GM23248 (cell line): ENCODE data around the gene CDH4. TPM values are rescaled to one million over a fixed set of nuclear protein-coding genes. Genes with fewer than 3 reads are reported as not detected.

Experiments
- DNase-seq: peaks from one replicate; pipeline ENCODE4 v3.0.0-alpha.2; 2015
- H2AFZ ChIP-seq: fragments of 200-600 bp; sonication (generic); 2 replicates; pipeline ENCODE4 v1.6.1; 2016; ENCODE audit warnings: antibody characterized with exemption
- H3F3A ChIP-seq: fragments of 200-600 bp; sonication (generic); 2 replicates; pipeline ENCODE4 v1.6.1; 2016; ENCODE audit warnings: mild to moderate bottlenecking, antibody characterized with exemption, mixed run types; ENCODE audit not compliant: insufficient read depth
- H3K27ac ChIP-seq: fragments of 200-600 bp; sonication (generic); 2 replicates; pipeline ENCODE4 v1.5.1; 2016; ENCODE audit warnings: mild to moderate bottlenecking
- H3K27me3 ChIP-seq: fragments of 200-600 bp; sonication (generic); replicated peaks from 2 replicates; pipeline ENCODE4 v1.6.1; 2016; ENCODE audit warnings: mild to moderate bottlenecking; ENCODE audit not compliant: insufficient read depth
- H3K36me3 ChIP-seq: fragments of 200-600 bp; sonication (generic); 2 replicates; pipeline ENCODE4 v1.6.1; 2016; ENCODE audit warnings: low read depth, mild to moderate bottlenecking
- H3K4me1 ChIP-seq: fragments of 200-600 bp; sonication (generic); 2 replicates; pipeline ENCODE4 v1.6.1; 2016; ENCODE audit warnings: mild to moderate bottlenecking; ENCODE audit not compliant: insufficient read depth
- H3K4me2 ChIP-seq: fragments of 200-600 bp; sonication (generic); one replicate; pipeline ENCODE4 v1.6.1; 2016; ENCODE audit warnings: mild to moderate bottlenecking; ENCODE audit not compliant: unreplicated experiment
- H3K4me3 ChIP-seq: fragments of 200-600 bp; sonication (generic); 2 replicates; pipeline ENCODE4 v1.5.1; 2016; ENCODE audit warnings: mild to moderate bottlenecking
- H3K79me2 ChIP-seq: fragments of 200-600 bp; sonication (generic); 2 replicates; pipeline ENCODE4 v1.6.1; 2016; ENCODE audit warnings: mild to moderate bottlenecking; ENCODE audit not compliant: insufficient read depth
- H3K9ac ChIP-seq: fragments of 200-600 bp; sonication (generic); 2 replicates; pipeline ENCODE4 v1.6.1; 2016; ENCODE audit warnings: mild to moderate bottlenecking
- H3K9me2 ChIP-seq: fragments of 200-600 bp; sonication (generic); 2 replicates; pipeline ENCODE4 v1.6.1; 2016; ENCODE audit warnings: mixed run types, mild to moderate bottlenecking, moderate library complexity; ENCODE audit not compliant: insufficient read depth
- H3K9me3 ChIP-seq: fragments of 200-600 bp; sonication (generic); one replicate; pipeline ENCODE4 v1.6.1; 2017; ENCODE audit warnings: low read depth
- H4K20me1 ChIP-seq: fragments of 200-600 bp; sonication (generic); 2 replicates; pipeline ENCODE4 v1.6.0; 2016; ENCODE audit not compliant: insufficient read depth
- EZH2 ChIP-seq: fragments of 200-600 bp; sonication (generic); IDR thresholded peaks from 2 replicates; pipeline ENCODE4 v1.6.1; 2018; ENCODE audit warnings: antibody characterized with exemption, mild to moderate bottlenecking; ENCODE audit not compliant: insufficient read depth, poor library complexity, severe bottlenecking
- EZH2phosphoT487 ChIP-seq: fragments of 200-600 bp; sonication (generic); IDR thresholded peaks from 2 replicates; pipeline ENCODE4 v1.6.1; 2018; ENCODE audit warnings: antibody characterized with exemption, moderate library complexity, mild to moderate bottlenecking, low read depth; ENCODE audit not compliant: insufficient read depth
- WGBS, 2 experiments: methylation state at CpG; one replicate each; pipeline ENCODE4 v1.1.6; 2015 to 2017; ENCODE audit warnings: low lambda C conversion rate in 2 of 2, low coverage in 1 of 2; ENCODE audit errors: missing lambda C conversion rate in 2 of 2; 5-methylcytosine and 5-hydroxymethylcytosine counted together
- in situ Hi-C: fragments of 300-500 bp; cut with MboI; formaldehyde crosslinking; loops from 2 replicates; pipeline ENCODE4 v1.15.0; 2020
- polyA plus RNA-seq: library from polyadenylated mRNA; unstranded; fragments of >200 nt; fragmentation: Nextera tagmentation; extraction: Ambion mirVana; gene quantifications from 2 replicates; pipeline ENCODE4 v1.2.1, GENCODE V29; 2016
- total RNA-seq: library from RNA; depleted of rRNA; stranded (reverse); fragments of >200 nt; shearing (Covaris generic); gene quantifications from 2 replicates; pipeline ENCODE4 v1.2.3, GENCODE V29; 2014

CDH4 gene
- total and polyA plus RNA-seq, 2 experiments from 2014 or later: 1.1 to 3.9 TPM

DNA sequence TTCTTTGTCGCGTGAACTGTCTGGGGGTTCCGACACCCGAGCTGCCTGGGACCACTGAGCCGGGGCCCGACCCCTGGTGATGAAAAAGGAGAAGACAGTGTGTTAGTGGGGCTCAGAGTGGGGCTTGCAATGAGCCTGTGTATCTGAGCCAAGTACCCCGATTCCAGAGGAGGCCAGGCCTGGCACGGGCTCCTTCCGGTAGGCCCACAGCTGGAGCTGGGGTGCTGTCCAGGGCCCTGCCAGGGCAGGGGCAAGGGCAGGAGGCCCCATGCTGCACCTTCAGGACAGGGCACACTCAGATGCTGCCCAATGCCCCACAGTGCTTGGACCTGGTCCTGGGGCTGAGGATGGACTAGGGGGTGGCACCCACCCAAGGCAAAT, 724.2 kb downstream of the CDH4 start:
- Histone ChIP-seq H3K27ac (no peak overlapping the region), H3K79me2 (no peaks in the 10 kb centered on the region), H3K36me3 (no peaks in the 10 kb centered on the region), H3K9ac (no peak overlapping the region), H4K20me1 (no peaks in the 10 kb centered on the region), H3K9me3 (no peaks in the 10 kb centered on the region), H3K9me2 (no peaks in the 10 kb centered on the region), H3F3A (no peaks in the 10 kb centered on the region), H3K4me3 (no peak overlapping the region), H3K4me2 (no peak overlapping the region), H3K4me1 (no peaks in the 10 kb centered on the region), H2AFZ (no peak overlapping the region), H3K27me3 (no peaks in the 10 kb centered on the region)
- WGBS, 2 experiments: 80 to 82% methylated on average over 8 to 9 of the region's 9 CpGs
- TF ChIP-seq EZH2phosphoT487 (no peak), EZH2 (no peak)
- in situ Hi-C loops: no loop called here
- no peak for DNase-seq

DNA sequence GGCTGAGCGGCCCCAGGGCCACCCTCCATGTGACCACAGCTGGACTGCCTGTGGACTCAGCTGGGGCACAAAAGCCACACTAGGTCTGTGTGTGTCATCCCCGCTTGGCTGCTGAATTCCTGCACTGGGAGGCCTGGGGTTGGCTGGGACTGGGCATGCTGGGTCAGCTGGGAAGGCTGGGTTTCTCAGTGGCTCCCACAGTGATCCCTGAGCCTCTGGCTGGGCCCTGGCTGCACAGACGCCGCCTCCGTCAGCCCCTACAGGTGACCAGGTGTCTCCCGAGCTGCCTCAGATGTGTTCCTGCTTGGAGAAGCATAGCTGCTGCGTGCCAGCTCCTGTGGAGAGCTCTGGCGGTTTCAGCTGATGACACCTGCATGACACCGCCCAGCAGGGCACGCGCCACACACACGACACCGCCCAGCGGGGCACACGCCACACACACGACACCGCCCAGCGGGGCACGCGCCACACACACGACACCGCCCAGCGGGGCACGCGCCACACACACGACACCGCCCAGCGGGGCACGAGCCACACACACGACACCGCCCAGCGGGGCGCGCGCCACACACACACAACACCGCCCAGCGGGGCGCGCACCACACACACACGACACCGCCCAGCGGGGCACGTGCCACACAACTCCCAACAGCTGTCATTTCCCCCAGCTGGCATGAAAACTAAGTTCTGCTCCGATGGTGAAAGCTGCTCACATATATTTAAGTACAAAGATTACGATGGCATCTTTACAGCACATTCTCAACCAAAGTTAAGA, 724.8 kb downstream of the CDH4 start:
- no peak overlapping the region for H3K9ac ChIP-seq
- H3K9me2 ChIP-seq: no peaks in the 10 kb centered on the region
- H3K9me3 ChIP-seq: no peaks in the 10 kb centered on the region
- H3K27ac ChIP-seq: no peak overlapping the region
- in situ Hi-C loops: no loop called here
- H3K4me2 ChIP-seq: no peak overlapping the region
- H3F3A ChIP-seq: no peaks in the 10 kb centered on the region
- H3K79me2 ChIP-seq: no peaks in the 10 kb centered on the region
- no peak overlapping the region for H2AFZ ChIP-seq
- no peaks in the 10 kb centered on the region for H3K27me3 ChIP-seq
- no peaks in the 10 kb centered on the region for H4K20me1 ChIP-seq
- TF ChIP-seq EZH2phosphoT487 (no peak), EZH2 (no peak)
- H3K36me3 ChIP-seq: no peaks in the 10 kb centered on the region
- H3K4me3 ChIP-seq: no peak overlapping the region
- DNase-seq: no peak
- WGBS, 2 experiments: 92 to 96% methylated on average over 32 to 40 of the region's 45 CpGs
- H3K4me1 ChIP-seq: no peaks in the 10 kb centered on the region

DNA sequence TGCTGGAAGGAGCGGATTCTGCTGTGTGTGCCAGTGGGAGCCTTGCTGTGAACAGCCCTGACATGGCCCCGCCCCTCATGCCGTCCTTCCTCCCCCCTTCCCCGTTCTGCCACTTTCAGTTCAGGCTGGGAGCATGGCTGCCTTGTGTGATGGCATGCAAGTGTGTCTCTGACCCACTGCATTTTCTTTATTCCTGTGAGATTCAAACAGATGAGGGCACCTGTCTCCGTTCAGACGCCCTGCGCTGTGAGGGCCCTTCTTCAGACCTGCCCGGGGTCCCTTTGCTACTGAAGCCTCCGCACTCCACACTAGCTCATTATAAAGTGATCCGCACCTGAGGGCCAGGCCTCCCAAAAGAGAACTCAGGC, 725.3 kb downstream of the CDH4 start:
- Histone ChIP-seq H3K9me2 (no peaks in the 10 kb centered on the region), H2AFZ (no peak overlapping the region), H3K79me2 (no peaks in the 10 kb centered on the region), H3K4me2 (no peak overlapping the region), H3K27me3 (no peaks in the 10 kb centered on the region), H3K4me1 (no peaks in the 10 kb centered on the region), H3K27ac (no peak overlapping the region), H3F3A (no peaks in the 10 kb centered on the region), H3K36me3 (no peaks in the 10 kb centered on the region), H3K4me3 (no peak overlapping the region), H3K9ac (no peak overlapping the region), H4K20me1 (no peaks in the 10 kb centered on the region), H3K9me3 (no peaks in the 10 kb centered on the region)
- in situ Hi-C loops: no loop called here
- WGBS, 2 experiments: 90 to 93% methylated on average over 10 of the region's 10 CpGs
- TF ChIP-seq EZH2phosphoT487 (no peak), EZH2 (no peak)
- no peak for DNase-seq

DNA sequence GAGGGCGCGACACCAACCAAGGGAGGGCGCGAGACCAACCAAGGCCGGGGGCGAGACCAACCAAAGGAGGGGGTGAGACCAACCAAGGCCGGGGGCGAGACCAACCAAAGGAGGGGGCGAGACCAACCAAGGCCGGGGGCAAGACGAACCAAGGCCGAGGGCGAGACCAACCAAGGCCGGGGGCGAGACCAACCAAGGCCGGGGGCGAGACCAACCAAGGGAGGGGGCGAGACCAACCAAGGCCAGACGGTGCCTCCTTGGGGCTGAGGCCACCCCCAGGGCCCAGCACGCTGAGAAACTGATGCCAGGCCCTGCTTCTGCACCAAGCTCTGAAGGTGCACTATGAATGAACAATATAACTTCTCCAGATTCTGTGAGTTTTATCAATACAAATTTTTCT, 726.4 kb downstream of the CDH4 start:
- in situ Hi-C loops: no loop called here
- 93 to 98% methylated on average over 4 to 20 of the region's 20 CpGs for whole genome bisulfite sequencing, 2 experiments
- H3K36me3 ChIP-seq: no peaks in the 10 kb centered on the region
- H3K9me3 ChIP-seq: no peaks in the 10 kb centered on the region
- no peaks in the 10 kb centered on the region for H3K27me3 ChIP-seq
- H4K20me1 ChIP-seq: no peaks in the 10 kb centered on the region
- H3K4me3 ChIP-seq: no peak overlapping the region
- no peak overlapping the region for H3K27ac ChIP-seq
- H3K4me1 ChIP-seq: no peaks in the 10 kb centered on the region
- no peaks in the 10 kb centered on the region for H3K79me2 ChIP-seq
- no peak overlapping the region for H3K9ac ChIP-seq
- H3K4me2 ChIP-seq: no peak overlapping the region
- no peaks in the 10 kb centered on the region for H3F3A ChIP-seq
- no peak overlapping the region for H2AFZ ChIP-seq
- TF ChIP-seq EZH2: no peak
- no peak for TF ChIP-seq EZH2phosphoT487
- no peaks in the 10 kb centered on the region for H3K9me2 ChIP-seq
- no peak for DNase-seq

DNA sequence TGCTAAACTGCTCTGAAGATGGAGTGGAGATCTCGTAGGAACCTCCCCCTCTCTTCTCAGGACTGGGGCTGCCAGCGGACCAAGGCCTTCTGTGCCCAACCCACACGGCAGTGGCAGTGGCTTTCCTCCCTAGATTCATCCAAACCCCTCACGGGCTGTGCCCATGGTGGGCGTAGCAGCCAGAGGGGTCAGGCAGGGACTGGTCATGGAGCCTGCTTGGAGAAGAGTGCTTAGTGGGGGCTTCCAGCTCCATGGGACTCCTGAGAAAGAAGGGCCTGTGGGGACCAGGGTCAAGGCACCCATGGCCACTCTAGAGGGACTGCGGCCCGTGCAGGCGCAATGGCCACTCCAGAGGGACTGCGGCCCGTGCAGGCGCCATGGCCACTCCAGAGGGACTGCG, 727.0 kb downstream of the CDH4 start:
- Histone ChIP-seq H3K4me1 (no peaks in the 10 kb centered on the region), H3K27me3 (no peaks in the 10 kb centered on the region), H3K79me2 (no peaks in the 10 kb centered on the region), H3K9me3 (no peaks in the 10 kb centered on the region), H3K9ac (no peak overlapping the region), H3K9me2 (no peaks in the 10 kb centered on the region), H2AFZ (no peak overlapping the region), H3K4me2 (no peak overlapping the region), H4K20me1 (no peaks in the 10 kb centered on the region), H3F3A (no peaks in the 10 kb centered on the region), H3K4me3 (no peak overlapping the region), H3K27ac (no peak overlapping the region), H3K36me3 (no peaks in the 10 kb centered on the region)
- in situ Hi-C loops: no loop called here
- no peak for TF ChIP-seq EZH2
- TF ChIP-seq EZH2phosphoT487: no peak
- 95 to 97% methylated on average over 5 to 12 of the region's 12 CpGs for WGBS, 2 experiments
- no peak for DNase-seq
